ENCODE measurements around the gene TNS1. TPM values are rescaled to one million over a fixed set of nuclear protein-coding genes. Genes with fewer than 3 reads are reported as not detected.

The TNS1 gene
- total RNA-seq, 1 donor = 48.9 TPM

DNA sequence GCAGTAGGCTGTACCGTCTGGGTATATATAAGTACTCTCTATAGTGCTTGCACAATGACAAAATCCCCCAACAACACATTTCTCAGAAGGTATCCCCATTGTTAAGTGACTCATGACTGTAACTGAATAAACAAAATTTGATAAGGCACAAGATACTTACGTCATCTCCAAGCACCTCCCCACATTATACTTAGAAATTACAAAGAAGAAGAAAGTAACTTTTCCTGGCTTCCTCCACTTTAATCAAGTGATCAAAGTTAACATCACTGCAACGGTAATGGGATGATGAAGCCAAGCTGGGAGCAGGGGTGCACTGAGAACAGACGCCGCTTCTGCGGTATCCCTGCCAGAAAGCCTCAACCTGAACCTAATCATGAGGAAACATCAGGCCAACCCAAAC lies 9.7 kb downstream of the TNS1 start:
- peak; percentile 47 for DNase-seq (ENCODE audit: insufficient read length, low spot score, missing footprints)
- Histone ChIP-seq H2AFZ (ENCODE audit: low read length) (no peak overlapping the region), H4K20me1 (ENCODE audit: insufficient read depth, low read length) (peaks cover 3% of the 10 kb centered on the region), H3K36me3 (ENCODE audit: insufficient read depth, low read length) (no peaks in the 10 kb centered on the region), H3K4me1 (ENCODE audit: insufficient read depth, low read length) (peaks cover 52% of the 10 kb centered on the region), H3K4me3 (ENCODE audit: insufficient read depth, low read length) (no peak overlapping the region), H3K79me2 (ENCODE audit: insufficient read depth, low read length) (peaks cover 24% of the 10 kb centered on the region), H3K27ac (ENCODE audit: low read depth, low read length) (peak overlapping the region; percentile 82), H3K4me2 (ENCODE audit: insufficient read depth, low read length) (no peak overlapping the region), H3K9me3 (ENCODE audit: low read depth, low read length) (no peaks in the 10 kb centered on the region), H3K27me3 (ENCODE audit: insufficient read depth, low read length) (no peaks in the 10 kb centered on the region)
- TF ChIP-seq, protein P1, sequence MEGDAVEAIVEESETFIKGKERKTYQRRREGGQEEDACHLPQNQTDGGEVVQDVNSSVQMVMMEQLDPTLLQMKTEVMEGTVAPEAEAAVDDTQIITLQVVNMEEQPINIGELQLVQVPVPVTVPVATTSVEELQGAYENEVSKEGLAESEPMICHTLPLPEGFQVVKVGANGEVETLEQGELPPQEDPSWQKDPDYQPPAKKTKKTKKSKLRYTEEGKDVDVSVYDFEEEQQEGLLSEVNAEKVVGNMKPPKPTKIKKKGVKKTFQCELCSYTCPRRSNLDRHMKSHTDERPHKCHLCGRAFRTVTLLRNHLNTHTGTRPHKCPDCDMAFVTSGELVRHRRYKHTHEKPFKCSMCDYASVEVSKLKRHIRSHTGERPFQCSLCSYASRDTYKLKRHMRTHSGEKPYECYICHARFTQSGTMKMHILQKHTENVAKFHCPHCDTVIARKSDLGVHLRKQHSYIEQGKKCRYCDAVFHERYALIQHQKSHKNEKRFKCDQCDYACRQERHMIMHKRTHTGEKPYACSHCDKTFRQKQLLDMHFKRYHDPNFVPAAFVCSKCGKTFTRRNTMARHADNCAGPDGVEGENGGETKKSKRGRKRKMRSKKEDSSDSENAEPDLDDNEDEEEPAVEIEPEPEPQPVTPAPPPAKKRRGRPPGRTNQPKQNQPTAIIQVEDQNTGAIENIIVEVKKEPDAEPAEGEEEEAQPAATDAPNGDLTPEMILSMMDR (IDR thresholded peaks at IDR 0.05; ENCODE audit: extremely low read depth, low read depth, low read length) = no peak

DNA sequence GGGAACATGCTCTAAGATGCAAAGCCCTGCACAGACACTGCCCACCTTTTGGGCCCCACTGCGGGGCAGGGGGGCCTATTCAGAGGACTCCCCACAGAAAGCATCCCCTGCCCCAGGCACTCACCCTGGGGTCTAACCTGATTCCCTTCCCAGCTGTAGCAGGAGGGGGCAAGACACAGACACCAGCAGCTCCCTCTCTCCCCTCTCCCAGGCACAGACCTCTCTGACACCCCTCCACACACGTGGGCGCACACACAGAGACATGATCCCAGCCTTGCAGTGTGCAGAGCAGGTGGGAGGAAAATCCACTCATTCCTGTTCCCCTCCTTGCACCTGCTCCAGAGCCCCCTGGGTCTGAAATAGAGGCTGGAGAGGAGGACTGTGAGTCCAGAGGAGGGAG lies 10.7 kb downstream of the TNS1 start:
- peaks cover 55% of the 10 kb centered on the region for H3K4me1 ChIP-seq (ENCODE audit: insufficient read depth, low read length)
- TF ChIP-seq, protein P1 (IDR thresholded peaks at IDR 0.05; ENCODE audit: extremely low read depth, low read depth, low read length) = no peak
- peak; percentile 48 for DNase-seq (ENCODE audit: insufficient read length, low spot score, missing footprints)

DNA sequence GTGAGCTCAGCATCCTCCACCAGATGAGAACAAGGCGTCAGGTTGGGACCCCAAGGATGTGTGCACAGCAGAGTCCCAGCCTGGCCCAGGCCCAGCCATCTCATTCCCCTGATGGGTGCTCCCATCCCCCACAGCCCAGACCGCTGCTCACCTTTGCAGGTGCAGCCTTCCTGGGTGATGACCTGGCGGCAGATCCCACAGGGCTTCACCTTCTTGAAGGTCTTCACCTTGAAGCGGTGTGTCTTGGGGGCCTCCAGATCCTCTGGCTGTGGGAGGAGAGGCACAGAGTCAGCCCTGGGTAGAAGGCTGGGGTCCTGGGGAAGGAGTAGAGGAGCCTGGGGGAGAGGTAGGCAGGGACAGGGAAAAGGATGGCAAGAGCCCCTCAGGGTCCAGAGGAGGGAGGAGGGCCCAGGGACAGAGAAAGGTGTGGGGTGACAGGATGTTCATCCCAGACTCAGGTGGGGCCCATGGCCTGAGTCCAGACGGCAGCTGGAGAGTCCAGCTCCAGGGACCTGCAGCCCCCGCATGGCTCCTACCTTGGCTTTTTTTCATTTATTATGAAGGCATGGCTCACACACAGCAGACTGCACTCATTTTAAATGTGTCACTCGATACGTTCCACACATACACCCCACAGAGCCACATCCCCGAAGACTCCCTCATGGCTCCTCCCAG lies 11.9 kb downstream of the TNS1 start:
- Histone ChIP-seq H3K79me2 (ENCODE audit: insufficient read depth, low read length) (peaks cover 6% of the 10 kb centered on the region), H3K4me2 (ENCODE audit: insufficient read depth, low read length) (no peak overlapping the region)

More for the DNA sequence above, 10.7 kb downstream of the TNS1 start:
- peaks cover 14% of the 10 kb centered on the region for H3K79me2 ChIP-seq (ENCODE audit: insufficient read depth, low read length)
- peaks cover 11% of the 10 kb centered on the region for H4K20me1 ChIP-seq (ENCODE audit: insufficient read depth, low read length)
- H3K4me2 ChIP-seq (ENCODE audit: insufficient read depth, low read length) = no peak overlapping the region
- no peaks in the 10 kb centered on the region for H3K36me3 ChIP-seq (ENCODE audit: insufficient read depth, low read length)
- no peak overlapping the region for H3K4me3 ChIP-seq (ENCODE audit: insufficient read depth, low read length)
- H3K27ac ChIP-seq (ENCODE audit: low read depth, low read length) = no peak overlapping the region
- no peaks in the 10 kb centered on the region for H3K9me3 ChIP-seq (ENCODE audit: low read depth, low read length)
- H2AFZ ChIP-seq (ENCODE audit: low read length) = no peak overlapping the region
- H3K27me3 ChIP-seq (ENCODE audit: insufficient read depth, low read length) = no peaks in the 10 kb centered on the region

DNA sequence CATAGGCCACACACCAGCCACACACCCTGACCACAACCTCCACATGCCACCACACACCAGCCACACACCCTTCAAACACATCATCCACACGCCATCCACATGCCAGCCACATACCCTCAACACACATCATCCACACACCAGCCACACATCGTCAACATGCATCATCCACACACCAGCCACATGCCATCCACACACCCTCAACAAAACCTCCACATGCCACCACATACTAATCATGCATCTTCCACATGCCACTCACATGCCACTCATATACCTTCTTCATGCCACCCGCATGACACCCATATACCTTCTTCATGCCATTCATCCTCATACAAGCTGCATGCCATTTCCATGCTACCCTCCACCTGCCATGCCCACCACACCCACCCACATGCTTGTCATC lies 12.4 kb downstream of the TNS1 start:
- Histone ChIP-seq H4K20me1 (ENCODE audit: insufficient read depth, low read length) (peaks cover 19% of the 10 kb centered on the region), H3K27me3 (ENCODE audit: insufficient read depth, low read length) (no peaks in the 10 kb centered on the region), H3K4me1 (ENCODE audit: insufficient read depth, low read length) (peaks cover 38% of the 10 kb centered on the region), H3K27ac (ENCODE audit: low read depth, low read length) (no peak overlapping the region), H3K36me3 (ENCODE audit: insufficient read depth, low read length) (no peaks in the 10 kb centered on the region), H2AFZ (ENCODE audit: low read length) (no peak overlapping the region), H3K79me2 (ENCODE audit: insufficient read depth, low read length) (peaks cover 6% of the 10 kb centered on the region), H3K9me3 (ENCODE audit: low read depth, low read length) (no peaks in the 10 kb centered on the region), H3K4me3 (ENCODE audit: insufficient read depth, low read length) (no peak overlapping the region), H3K4me2 (ENCODE audit: insufficient read depth, low read length) (no peak overlapping the region)
- TF ChIP-seq, protein P1 (IDR thresholded peaks at IDR 0.05; ENCODE audit: extremely low read depth, low read depth, low read length) = no peak
- peak; percentile 59 for DNase-seq (ENCODE audit: insufficient read length, low spot score, missing footprints)

More for the DNA sequence above, 11.9 kb downstream of the TNS1 start:
- peaks cover 19% of the 10 kb centered on the region for H4K20me1 ChIP-seq (ENCODE audit: insufficient read depth, low read length)
- TF ChIP-seq, protein P1 (IDR thresholded peaks at IDR 0.05; ENCODE audit: extremely low read depth, low read depth, low read length) = no peak
- peak; percentile 8 for DNase-seq (ENCODE audit: insufficient read length, low spot score, missing footprints)
- no peaks in the 10 kb centered on the region for H3K36me3 ChIP-seq (ENCODE audit: insufficient read depth, low read length)
- H3K27ac ChIP-seq (ENCODE audit: low read depth, low read length) = no peak overlapping the region
- peaks cover 44% of the 10 kb centered on the region for H3K4me1 ChIP-seq (ENCODE audit: insufficient read depth, low read length)
- no peak overlapping the region for H3K4me3 ChIP-seq (ENCODE audit: insufficient read depth, low read length)
- no peaks in the 10 kb centered on the region for H3K27me3 ChIP-seq (ENCODE audit: insufficient read depth, low read length)
- H3K9me3 ChIP-seq (ENCODE audit: low read depth, low read length) = no peaks in the 10 kb centered on the region
- H2AFZ ChIP-seq (ENCODE audit: low read length) = no peak overlapping the region
